Measurements from ENCODE around the gene BZW2.
"Not testable (repeated sequence)": the region's sequence is repeated elsewhere in the genome, so short reads cannot be mapped to it uniquely, and the experiment has no call there.

Gene BZW2

GRCh38 chr7:16644636-16645592 is 1.1 kb upstream of the BZW2 start:
- peak; percentile 22 for DNase-seq (ENCODE audit: low read depth)

GRCh38 chr7:16646472-16647072 is 591 bp downstream of the BZW2 start:
- no peak for DNase-seq (ENCODE audit: low read depth)

- DNase-seq (ENCODE audit: low read depth): no peak
These were observed 1.5 kb downstream of the BZW2 start for GRCh38 chr7:16647435-16647960.

- no peak for DNase-seq (ENCODE audit: low read depth)
These were observed 2.6 kb downstream of the BZW2 start for GRCh38 chr7:16648551-16648950.

- DNase-seq (ENCODE audit: low read depth): no peak
These were observed 3.2 kb downstream of the BZW2 start for GRCh38 chr7:16649196-16649595.

GRCh38 chr7:16650266-16650665 is 4.3 kb downstream of the BZW2 start:
- DNase-seq (ENCODE audit: low read depth): no peak

- no peak for DNase-seq (ENCODE audit: low read depth)
These were observed 5.6 kb downstream of the BZW2 start for GRCh38 chr7:16651396-16652239.

- no peak for DNase-seq (ENCODE audit: low read depth)
These were observed 6.2 kb downstream of the BZW2 start for GRCh38 chr7:16652240-16652583.

- DNase-seq (ENCODE audit: low read depth): no peak
These were observed 6.9 kb downstream of the BZW2 start for GRCh38 chr7:16652888-16653287.

GRCh38 chr7:16655394-16655793 is 9.4 kb downstream of the BZW2 start:
- no peak for DNase-seq (ENCODE audit: low read depth)

GRCh38 chr7:16656141-16656540 is 10.2 kb downstream of the BZW2 start:
- no peak for DNase-seq (ENCODE audit: low read depth)

- DNase-seq (ENCODE audit: low read depth): no peak
These were observed 11.8 kb downstream of the BZW2 start for GRCh38 chr7:16657656-16658279.

GRCh38 chr7:16659854-16660497 is 14.0 kb downstream of the BZW2 start:
- DNase-seq (ENCODE audit: low read depth): not testable (repeated sequence)

- no peak for DNase-seq (ENCODE audit: low read depth)
These were observed 14.9 kb downstream of the BZW2 start for GRCh38 chr7:16660702-16661464.

GRCh38 chr7:16661924-16662323 is 15.9 kb downstream of the BZW2 start:
- no peak for DNase-seq (ENCODE audit: low read depth)

- no peak for DNase-seq (ENCODE audit: low read depth)
These were observed 21.4 kb downstream of the BZW2 start for GRCh38 chr7:16667355-16667754.

- DNase-seq (ENCODE audit: low read depth): no peak
These were observed 22.3 kb downstream of the BZW2 start for GRCh38 chr7:16668049-16668858.

GRCh38 chr7:16668978-16669377 is 23.0 kb downstream of the BZW2 start:
- no peak for DNase-seq (ENCODE audit: low read depth)

- DNase-seq (ENCODE audit: low read depth): no peak
These were observed 23.6 kb downstream of the BZW2 start for GRCh38 chr7:16669581-16669980.

- no peak for DNase-seq (ENCODE audit: low read depth)
These were observed 24.0 kb downstream of the BZW2 start for GRCh38 chr7:16670021-16670420.

Measured in stimulated activated CD8-positive, alpha-beta memory T cell treated with anti-CD3 and anti-CD28 coated beads, Interleukin-12 subunit alpha, Interleukin-12 subunit beta, amount 100 ng/mL, for 1 hour (primary cell).